Left ventricle myocardium inferior (tissue), 1 donor: ENCODE data around the gene ARF5. TPM values are rescaled to one million over a fixed set of nuclear protein-coding genes. Genes with fewer than 3 reads are reported as not detected.
"Not testable (repeated sequence)": the region's sequence is repeated elsewhere in the genome, so short reads cannot be mapped to it uniquely, and the experiment has no call there.

Experiments used
- DNase-seq: peaks from one replicate; pipeline ENCODE4 v3.0.0-alpha.2; 2020
- H3K27ac ChIP-seq: fragments of 200-600 bp; replicated peaks from 2 replicates; pipeline ENCODE4 v1.8.0; 2021
- H3K27me3 ChIP-seq: fragments of 200-600 bp; 2 replicates; pipeline ENCODE4 v1.8.0; 2021; ENCODE audit warnings: low read depth
- H3K36me3 ChIP-seq: fragments of 200-600 bp; 2 replicates; pipeline ENCODE4 v1.8.0; 2021
- H3K4me1 ChIP-seq: fragments of 200-600 bp; 2 replicates; pipeline ENCODE4 v1.8.0; 2021
- H3K4me3 ChIP-seq: fragments of 200-600 bp; 2 replicates; pipeline ENCODE4 v1.8.0; 2021; ENCODE audit warnings: mild to moderate bottlenecking, moderate library complexity
- H3K9me3 ChIP-seq: fragments of 200-600 bp; replicated peaks from 2 replicates; pipeline ENCODE4 v1.8.0; 2021
- intact Hi-C: fragments of 100-400 bp; cut with micrococcal nuclease; formaldehyde crosslinking; loops from one replicate; pipeline ENCODE4 v1.11.0; 2022
- long read RNA-seq: library from polyadenylated mRNA; unstranded; transcript quantifications from one replicate; pipeline ENCODE4 v2.0.0, GENCODE V29; 2021
- total RNA-seq: library from RNA; stranded (reverse); fragmentation: NEBNext Ultra II Directional; extraction: Animal tissue kit (Norgen Biotek cat#: 25700); gene quantifications from one replicate; pipeline ENCODE4 v1.2.1, GENCODE V29; 2021
- TF ChIP-seq, protein P1 (sequence below): fragments of 200-600 bp; IDR thresholded peaks from 2 replicates; pipeline ENCODE4 v1.8.0; 2021; ENCODE audit warnings: antibody characterized with exemption, mild to moderate bottlenecking, borderline replicate concordance
- donor health status: DM: no; HTN: yes; CAD: no; lungs with severe emphysema.

Gene ARF5
- total RNA-seq = 67.2 TPM
- long read RNA-seq, transcript ARF5-201 (6 exons, 1,103 nt) = major isoform, 88 of 97 reads
- long read RNA-seq, partial matches to known transcripts = 3 of 97 reads
- long read RNA-seq, other reads (novel, unspliced or antisense) = 2 of 97 reads

DNA sequence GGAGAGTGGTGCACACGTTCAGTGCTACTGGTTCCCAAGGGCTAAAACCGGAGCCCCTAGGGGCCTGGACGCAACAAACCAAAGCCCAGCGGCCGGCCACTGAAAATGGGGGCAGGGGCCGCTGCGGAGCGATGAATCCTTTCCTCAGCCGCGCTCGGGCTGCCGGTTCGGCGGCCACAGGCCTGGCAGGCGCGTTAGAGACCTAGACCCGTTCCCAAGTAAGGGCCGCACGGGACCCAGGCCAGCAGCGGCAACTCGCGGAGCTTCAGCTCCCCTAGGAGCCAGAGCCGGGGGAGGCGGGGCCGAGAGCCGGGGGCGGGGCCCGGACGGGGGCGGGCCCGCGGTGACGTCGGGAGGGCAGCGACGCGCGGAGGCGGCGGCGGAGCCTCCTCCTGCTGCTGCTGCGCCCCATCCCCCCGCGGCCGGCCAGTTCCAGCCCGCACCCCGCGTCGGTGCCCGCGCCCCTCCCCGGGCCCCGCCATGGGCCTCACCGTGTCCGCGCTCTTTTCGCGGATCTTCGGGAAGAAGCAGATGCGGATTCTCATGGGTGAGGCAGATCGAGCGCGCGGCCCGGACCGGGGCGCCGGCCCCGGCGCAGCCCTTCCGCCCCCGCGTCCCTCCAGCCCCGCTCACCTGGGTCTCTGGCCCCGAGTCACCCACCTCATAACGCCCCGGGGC, at the start of gene ARF5:
TSS of gene ARF5 (plus strand) at position 393 of the 678 bp plus-strand sequence. CDS start at position 481, 88 bp downstream.
- Histone ChIP-seq H3K36me3 (peaks cover 25% of the 10 kb centered on the region), H3K4me3 (peak within 1 kb of the TSS; percentile 91), H3K27ac (peak within 1 kb of the TSS; percentile 94), H3K27me3 (no peaks in the 10 kb centered on the region), H3K9me3 (no peaks in the 10 kb centered on the region), H3K4me1 (peaks cover 57% of the 10 kb centered on the region)
- TF ChIP-seq, protein P1, sequence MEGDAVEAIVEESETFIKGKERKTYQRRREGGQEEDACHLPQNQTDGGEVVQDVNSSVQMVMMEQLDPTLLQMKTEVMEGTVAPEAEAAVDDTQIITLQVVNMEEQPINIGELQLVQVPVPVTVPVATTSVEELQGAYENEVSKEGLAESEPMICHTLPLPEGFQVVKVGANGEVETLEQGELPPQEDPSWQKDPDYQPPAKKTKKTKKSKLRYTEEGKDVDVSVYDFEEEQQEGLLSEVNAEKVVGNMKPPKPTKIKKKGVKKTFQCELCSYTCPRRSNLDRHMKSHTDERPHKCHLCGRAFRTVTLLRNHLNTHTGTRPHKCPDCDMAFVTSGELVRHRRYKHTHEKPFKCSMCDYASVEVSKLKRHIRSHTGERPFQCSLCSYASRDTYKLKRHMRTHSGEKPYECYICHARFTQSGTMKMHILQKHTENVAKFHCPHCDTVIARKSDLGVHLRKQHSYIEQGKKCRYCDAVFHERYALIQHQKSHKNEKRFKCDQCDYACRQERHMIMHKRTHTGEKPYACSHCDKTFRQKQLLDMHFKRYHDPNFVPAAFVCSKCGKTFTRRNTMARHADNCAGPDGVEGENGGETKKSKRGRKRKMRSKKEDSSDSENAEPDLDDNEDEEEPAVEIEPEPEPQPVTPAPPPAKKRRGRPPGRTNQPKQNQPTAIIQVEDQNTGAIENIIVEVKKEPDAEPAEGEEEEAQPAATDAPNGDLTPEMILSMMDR = no peak
- intact Hi-C loops = no loop called here
- peak; percentile 90 for DNase-seq

DNA sequence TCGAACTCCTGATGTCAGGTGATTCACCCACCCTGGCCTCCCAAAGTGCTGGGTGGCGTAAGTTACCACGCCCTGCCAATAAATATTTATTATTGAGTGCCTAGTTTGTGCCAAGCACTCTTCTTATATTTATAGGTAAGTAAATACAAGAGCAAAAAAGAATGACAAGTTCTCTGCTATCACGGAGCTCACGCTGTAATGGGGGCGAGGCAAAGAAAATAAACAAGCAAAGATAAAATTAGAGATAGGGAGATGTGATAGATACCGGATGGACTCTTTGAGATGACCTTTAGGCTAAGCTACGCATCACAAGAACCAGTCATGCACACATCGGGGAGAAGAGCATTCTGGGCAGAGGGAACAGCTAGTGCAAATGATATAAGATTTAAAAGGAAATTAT, 49.1 kb upstream of the ARF5 start:
- TF ChIP-seq, protein P1 = no peak
- H3K27me3 ChIP-seq = peaks cover 69% of the 10 kb centered on the region
- H3K36me3 ChIP-seq = no peaks in the 10 kb centered on the region
- H3K27ac ChIP-seq = no peak overlapping the region
- H3K4me3 ChIP-seq = no peak overlapping the region
- H3K9me3 ChIP-seq = no peaks in the 10 kb centered on the region
- peaks cover 8% of the 10 kb centered on the region for H3K4me1 ChIP-seq
- intact Hi-C loops = no loop called here
- no peak for DNase-seq

DNA sequence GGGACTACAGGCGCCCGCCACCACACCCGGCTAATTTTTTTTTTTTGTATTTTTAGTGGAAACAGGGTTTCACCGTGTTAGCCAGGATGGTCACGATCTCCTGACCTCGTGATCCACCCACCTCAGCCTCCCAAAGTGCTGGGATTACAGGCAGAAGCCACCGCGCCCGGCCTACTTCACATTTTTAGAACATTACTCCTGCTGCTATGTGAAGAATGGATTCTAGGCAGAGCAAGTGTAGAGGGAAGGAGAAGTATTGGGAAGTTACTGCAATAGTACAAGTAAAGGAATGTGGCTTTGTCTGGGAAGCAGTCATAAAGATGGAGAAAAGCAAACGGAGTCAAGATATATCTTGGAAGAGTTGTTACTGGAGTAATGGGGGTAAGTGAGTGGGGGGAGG, 47.8 kb upstream of the ARF5 start:
- DNase-seq, H3K4me1 ChIP-seq, H3K9me3 ChIP-seq, intact Hi-C loops, H3K27ac ChIP-seq, H3K4me3 ChIP-seq, H3K36me3 ChIP-seq: not testable (repeated sequence)
- peaks cover 55% of the 10 kb centered on the region for H3K27me3 ChIP-seq

DNA sequence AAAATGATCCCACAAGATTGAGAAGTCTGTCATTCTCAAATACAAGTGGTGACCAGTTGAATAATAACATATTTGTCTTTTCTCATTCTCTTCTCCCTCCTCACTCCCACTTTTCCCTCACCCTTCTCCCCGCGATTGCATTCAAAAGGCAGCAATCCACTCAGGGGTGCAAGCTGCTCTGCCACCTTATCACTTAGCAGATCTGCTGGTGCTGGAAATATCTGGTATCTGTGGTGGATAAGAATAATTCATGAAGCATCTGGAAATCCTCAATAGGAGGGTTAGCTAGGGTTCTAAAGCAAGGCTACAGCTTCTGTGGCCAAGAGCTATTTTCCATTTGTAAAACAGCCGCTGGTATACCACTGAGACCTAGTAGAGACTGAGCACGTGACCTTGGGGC, 46.7 kb upstream of the ARF5 start:
- H3K4me1 ChIP-seq = peaks cover 6% of the 10 kb centered on the region
- no peak overlapping the region for H3K27ac ChIP-seq
- TF ChIP-seq, protein P1 = no peak
- H3K4me3 ChIP-seq = no peak overlapping the region
- intact Hi-C loops = no loop called here
- no peak for DNase-seq
- peaks cover 44% of the 10 kb centered on the region for H3K27me3 ChIP-seq
- peaks cover 8% of the 10 kb centered on the region for H3K9me3 ChIP-seq
- no peaks in the 10 kb centered on the region for H3K36me3 ChIP-seq

DNA sequence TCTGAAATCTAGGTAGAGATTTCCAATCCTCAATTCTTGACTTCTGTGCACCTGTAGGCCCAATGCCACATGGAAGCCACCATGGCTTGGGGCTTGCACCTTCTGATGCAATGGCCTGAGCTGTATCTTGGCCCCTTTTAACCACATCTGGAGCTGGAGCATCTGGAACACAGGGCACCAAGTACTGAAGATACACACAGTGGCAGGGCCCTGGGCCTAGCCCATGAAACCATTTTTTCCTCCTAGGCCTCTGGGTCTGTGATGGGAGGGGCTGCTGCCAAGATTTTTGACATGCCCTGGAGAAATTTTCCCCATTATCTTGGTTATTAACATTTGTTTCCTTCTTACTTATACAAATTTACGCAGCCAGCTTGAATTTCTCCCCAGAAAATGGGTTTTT, 41.9 kb upstream of the ARF5 start:
- intact Hi-C loops = no loop called here
- TF ChIP-seq, protein P1 = no peak
- no peak overlapping the region for H3K4me3 ChIP-seq
- H3K9me3 ChIP-seq = peaks cover 10% of the 10 kb centered on the region
- H3K4me1 ChIP-seq = no peaks in the 10 kb centered on the region
- H3K27ac ChIP-seq = no peak overlapping the region
- H3K27me3 ChIP-seq = no peaks in the 10 kb centered on the region
- DNase-seq = no peak
- no peaks in the 10 kb centered on the region for H3K36me3 ChIP-seq

DNA sequence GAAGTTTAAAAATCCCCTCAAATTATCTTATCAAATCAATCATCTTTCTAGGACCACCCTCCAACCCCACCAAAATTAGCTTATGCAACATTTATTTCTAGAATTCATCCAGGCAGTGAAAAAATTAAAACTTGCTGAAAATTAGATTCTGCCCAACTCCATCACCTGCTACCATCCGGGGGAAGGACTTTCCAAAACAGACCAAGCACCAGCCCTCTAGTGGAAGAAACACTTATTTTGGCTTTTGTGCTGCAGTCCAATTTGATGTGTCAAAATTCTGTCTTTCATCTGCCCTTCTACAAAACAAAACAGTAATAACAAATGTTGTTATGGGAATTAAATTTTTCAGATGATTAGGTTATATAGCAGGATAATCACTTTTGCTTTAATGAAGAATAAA, 38.0 kb upstream of the ARF5 start:
- Histone ChIP-seq H3K4me1 (no peaks in the 10 kb centered on the region), H3K4me3 (no peak overlapping the region), H3K36me3 (no peaks in the 10 kb centered on the region), H3K27ac (no peak overlapping the region), H3K27me3 (no peaks in the 10 kb centered on the region), H3K9me3 (peaks cover 10% of the 10 kb centered on the region)
- TF ChIP-seq, protein P1 = no peak
- intact Hi-C loops = no loop called here
- no peak for DNase-seq
